SKM-1 (cell line): ENCODE data around the gene SPATA33.
"Not testable (repeated sequence)": the region's sequence is repeated elsewhere in the genome, so short reads cannot be mapped to it uniquely, and the experiment has no call there.

ENCODE experiments used
- DNase-seq: peaks from one replicate; lab custom pipeline; 2025; ENCODE audit not compliant: unreplicated experiment; lab: John Stamatoyannopoulos, UW

SPATA33 gene

DNA sequence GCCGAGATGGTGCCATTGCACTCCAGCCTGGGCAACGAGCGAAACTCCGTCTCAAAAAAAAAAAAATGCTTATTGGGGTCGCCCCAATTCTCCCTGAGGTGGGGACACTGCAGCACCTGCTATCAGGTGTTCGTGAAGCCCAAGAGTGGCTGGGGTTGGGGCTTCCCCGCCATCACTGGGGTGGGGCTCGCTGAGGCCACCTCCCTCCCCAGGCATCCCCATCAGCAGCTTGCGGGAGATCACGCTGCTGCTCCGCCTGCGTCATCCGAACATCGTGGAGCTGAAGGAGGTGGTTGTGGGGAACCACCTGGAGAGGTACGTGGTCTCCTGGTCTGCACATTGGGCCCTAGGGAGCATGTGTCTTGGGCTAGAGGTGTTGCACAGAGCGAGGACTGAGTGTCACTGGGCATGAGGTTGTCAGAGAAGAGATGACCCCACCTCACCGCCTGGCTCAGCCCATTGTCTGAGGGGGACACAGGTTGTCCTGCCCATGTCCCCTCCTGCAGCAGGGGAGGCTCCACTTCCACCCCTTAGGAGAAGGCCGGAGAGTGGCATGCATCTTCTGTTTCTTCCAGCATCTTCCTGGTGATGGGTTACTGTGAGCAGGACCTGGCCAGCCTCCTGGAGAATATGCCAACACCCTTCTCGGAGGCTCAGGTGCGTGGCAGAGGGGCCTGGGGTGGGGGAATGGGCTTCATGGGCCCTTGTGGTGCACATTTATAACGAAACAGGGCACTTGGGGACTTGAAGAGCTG lies 33.8 kb downstream of the SPATA33 start:
- no peak for DNase-seq

DNA sequence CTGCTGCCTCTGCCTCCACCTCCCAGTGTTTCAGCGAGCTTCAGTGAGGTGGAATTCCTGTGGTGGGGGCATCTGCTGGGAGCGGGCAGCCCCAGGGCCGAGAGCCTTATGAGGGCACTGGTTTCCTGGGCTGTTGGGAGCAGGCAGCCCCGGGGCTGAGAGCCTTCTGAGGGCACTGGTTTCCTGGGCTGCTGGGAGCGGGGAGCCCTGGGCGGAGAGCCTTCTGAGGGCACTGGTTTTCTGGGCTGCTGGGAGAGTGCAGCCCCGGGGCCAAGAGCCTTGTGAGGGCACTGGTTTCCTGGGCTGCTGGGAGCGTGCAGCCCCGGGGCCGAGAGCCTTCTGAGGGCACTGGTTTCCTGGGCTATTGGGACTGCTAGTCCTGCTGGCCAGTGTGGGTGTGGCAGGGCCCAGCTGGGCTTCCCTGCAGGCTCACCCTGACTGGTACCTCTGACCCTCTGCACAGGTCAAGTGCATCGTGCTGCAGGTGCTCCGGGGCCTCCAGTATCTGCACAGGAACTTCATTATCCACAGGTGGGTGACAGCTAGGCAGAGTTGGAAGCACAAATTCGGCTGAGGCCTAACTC lies 34.4 kb downstream of the SPATA33 start:
- no peak for DNase-seq

DNA sequence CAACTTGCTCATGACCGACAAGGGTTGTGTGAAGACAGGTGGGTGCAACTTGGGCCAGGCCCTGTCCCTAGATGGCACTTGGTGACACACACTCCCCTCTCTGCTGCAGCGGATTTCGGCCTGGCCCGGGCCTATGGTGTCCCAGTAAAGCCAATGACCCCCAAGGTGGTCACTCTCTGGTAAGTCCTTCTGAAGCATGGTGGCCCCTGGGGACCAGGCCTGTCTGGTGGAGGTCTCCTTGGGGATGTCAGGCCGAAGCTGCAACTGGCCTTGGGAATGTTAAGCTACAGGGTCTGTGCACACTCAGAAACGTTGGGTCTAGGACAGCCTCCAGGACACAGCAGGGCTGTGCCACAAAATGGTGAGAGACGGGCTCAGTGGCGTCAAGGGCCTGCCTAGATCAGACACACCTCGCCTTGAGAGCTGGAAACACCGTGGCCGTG lies 35.7 kb downstream of the SPATA33 start:
- no peak for DNase-seq

DNA sequence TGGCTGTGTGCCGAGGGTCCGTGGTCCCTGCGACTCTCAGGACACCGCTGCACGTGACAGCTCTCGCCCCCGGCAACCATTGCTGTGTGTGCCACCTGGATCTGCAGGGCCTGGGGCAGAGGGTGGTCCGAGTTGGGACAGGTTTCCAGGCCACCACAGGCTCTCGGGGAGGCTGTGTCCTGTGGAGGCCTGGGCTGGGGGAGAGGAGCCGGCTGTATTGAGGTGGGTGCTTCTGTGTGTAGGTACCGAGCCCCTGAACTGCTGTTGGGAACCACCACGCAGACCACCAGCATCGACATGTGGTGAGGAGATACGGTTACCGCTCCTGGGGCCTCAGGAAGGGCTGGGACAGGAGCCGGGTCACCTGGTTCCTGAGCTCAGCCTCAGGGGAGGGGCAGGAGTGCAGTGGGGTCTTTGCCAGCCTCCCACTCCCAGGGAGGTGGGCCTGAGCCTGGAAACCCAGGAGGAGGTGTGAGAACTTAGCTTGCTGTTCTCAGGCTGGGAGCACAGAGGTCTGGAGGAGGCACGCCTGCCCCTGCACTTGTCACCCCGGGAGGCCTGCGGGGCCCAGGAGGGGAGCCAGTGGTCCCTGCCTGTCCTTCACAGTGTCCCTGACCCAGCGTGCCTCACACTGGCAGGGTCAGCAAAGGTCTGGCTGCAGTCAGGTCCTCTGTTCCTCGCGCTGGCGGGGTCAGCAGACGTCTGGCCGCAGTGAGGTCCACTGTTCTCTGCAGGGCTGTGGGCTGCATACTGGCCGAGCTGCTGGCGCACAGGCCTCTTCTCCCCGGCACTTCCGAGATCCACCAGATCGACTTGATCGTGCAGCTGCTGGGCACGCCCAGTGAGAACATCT lies 36.5 kb downstream of the SPATA33 start:
- DNase-seq: no peak

DNA sequence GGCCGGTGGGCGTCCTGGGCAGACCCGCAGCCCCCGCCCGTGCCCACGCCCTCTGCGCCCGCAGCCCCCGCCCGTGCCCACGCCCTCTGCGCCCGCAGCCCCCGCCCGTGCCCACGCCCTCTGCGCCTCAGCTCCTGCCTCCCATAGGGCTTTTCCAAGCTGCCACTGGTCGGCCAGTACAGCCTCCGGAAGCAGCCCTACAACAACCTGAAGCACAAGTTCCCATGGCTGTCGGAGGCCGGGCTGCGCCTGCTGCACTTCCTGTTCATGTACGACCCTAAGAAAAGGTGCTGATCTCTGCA lies 37.1 kb downstream of the SPATA33 start:
- not testable (repeated sequence) for DNase-seq

DNA sequence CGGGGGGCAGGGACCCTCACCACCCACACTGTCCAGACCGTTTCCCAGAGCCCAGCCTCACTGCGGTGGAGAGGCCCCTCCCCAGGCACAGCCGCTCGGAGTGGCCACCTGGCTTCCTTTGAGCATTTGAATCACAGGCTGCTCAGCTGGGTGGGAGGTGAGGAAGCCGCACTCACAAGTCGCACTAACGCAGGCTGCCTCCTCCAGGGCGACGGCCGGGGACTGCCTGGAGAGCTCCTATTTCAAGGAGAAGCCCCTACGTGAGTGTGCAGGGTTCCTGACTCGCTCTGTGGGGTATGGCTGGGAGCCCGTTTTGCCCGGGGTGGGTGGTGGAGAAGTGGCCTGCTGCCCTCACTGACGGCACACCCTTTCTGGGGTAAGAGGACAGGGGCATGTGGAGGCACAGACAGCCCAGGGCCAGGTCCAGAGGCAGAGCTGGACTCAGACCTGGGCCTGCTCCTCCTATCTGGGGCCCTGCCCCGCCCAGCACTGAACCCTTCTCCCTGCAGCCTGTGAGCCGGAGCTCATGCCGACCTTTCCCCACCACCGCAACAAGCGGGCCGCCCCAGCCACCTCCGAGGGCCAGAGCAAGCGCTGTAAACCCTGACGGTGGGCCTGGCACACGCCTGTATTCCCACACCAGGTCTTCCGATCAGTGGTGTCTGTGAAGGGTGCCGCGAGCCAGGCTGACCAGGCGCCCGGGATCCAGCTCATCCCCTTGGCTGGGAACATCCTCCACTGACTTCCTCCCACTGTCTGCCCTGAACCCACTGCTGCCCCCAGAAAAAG lies 37.6 kb downstream of the SPATA33 start:
- DNase-seq: no peak

DNA sequence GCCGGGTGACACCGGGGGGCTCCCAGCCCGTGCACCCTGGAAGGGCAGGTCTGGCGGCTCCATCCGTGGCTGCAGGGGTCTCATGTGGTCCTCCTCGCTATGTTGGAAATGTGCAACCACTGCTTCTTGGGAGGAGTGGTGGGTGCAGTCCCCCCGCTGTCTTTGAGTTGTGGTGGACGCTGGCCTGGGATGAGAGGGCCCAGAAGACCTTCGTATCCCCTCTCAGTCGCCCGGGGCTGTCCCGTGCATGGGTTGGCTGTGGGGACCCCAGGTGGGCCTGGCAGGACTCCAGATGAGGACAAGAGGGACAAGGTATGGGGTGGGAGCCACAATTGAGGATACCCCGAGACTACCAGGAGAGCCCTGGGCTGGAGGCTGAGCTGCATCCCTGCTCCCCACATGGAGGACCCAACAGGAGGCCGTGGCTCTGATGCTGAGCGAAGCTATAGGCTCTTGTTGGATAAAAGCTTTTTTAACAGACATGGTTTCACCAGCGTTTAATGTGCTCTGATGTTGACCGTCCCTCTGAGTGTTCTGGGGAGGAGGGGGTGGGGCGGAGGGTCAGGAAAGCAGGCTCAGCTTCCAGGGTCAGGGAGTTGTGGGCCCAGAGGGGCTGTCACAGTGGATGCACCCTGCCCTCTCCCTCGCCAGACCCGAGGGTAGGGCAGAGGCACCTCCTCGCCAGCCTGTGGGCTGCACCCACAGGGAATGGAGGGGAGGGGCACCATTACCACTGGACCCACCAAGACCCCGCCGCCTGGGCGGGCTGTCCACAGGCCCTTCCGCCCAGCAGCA lies 38.4 kb downstream of the SPATA33 start:
- no peak for DNase-seq

DNA sequence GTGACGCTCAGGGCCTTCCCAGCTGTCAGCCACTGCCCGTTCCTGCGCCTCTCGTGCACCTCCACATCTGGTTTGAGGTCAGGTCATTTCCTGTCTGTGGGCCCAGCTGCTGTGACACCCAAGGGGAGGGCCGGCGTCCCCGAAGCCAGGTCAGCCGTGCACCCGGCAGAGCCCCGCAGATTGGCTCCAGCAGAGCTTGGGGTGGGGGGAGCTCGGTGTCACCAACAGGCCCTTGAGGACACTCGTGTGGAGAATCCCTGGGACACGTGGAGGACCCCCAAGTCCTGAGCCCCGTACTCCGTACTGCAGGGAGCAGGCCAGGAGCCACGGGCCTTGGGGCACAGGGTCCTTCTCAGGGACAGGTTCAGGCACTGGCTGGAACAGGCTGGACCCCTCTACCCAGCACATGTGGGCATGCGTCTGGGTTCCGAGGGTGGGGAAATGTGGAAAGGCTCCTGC lies 39.1 kb downstream of the SPATA33 start:
- no peak for DNase-seq

DNA sequence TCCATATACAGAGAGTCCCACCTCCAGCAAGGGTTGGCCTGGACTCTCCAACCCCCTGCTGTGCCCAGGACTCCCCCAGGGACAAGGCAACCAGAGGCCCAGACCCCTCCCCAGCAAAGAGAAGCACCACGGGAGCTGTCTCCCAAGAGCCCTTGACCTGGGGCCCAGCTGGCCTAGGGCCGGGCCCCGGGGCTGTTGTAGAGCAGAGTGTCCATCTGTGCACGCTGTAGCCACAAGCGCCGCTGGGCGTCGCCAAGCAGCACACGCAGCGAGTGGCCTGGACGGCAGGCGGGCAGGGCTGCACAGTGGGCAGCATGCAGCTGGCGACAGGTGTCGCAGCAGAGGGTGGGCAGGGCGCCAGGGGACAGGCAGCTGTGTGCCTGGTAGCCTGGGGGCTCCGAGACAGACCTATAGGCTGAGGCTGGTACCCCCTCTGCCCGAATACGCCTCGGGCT lies 39.6 kb downstream of the SPATA33 start:
- DNase-seq: no peak

DNA sequence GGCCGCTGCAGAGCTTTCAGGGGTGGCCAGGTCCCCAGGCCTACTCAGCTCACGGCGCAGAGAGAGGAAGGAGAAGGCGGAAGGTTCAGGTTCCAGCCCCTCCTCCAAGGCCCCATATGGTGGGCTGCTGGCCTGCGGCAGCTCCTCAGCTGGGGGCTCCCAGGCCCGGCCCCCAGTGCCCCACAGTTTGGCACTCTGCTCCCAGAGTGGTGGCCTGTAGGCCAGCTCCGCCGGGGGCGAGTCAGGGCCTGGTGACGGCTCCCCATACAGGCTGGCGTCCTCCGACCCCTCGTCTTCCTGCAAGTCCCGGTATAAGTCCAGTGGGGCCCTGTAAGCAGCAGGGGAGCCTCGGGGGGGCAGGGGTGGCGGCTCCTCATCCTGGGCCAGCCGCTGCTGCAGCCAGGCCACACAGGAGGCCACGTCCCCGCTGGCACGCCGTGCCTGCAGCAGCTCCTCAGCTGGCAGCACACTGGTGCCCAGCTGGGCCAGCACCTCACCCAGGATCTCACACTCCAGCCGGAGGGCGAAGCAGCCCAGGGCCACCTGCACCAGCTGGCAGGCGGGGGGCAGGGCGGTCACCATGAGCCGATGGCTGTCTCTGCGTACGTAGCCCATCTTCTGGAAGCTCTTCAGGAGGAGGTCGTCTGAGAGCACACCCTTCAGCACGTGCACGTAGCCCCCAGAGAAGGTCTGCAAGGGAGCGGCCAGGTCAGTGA lies 40.1 kb downstream of the SPATA33 start:
- no peak for DNase-seq

DNA sequence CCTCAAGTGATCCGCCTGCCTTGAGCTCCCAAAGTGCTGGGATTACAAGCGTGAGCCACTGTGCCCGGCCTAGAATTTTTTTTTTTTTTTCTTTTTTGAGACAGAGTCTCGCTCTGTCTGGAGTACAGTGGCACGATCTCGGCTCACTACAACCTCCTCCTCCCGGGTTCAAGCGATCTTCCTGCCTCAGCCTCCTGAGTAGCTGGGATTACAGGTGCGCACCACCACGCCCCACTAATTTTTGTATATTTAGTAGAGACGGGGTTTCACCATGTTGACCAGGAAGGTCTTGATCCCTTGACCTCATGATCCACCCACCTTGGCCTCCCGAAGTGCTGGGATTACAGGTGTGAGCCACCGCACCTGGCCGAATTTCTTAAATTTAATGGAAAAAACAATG lies 41.1 kb downstream of the SPATA33 start:
- DNase-seq: not testable (repeated sequence)

DNA sequence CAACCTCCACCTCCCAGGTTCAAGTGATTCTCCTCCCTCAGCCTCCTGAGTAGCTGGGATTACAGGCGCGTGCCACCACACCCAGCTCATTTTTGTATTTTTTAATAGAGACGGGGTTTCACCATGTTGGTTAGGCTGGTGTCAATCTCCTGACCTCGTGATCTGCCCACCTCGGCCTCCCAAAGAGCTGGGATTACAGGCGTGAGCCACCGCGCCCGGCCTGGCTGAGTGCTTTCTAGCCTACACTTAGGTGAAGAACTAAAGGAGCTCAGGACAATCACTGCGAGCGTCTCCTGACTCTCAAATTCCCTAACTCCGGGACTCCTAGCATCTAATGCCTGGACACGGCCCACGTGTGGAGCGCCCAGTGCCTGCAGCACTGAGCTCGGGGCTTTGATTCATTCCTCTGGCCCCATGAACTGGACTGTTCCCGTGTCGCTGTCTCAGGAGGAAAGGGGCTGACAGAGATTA lies 42.0 kb downstream of the SPATA33 start:
- not testable (repeated sequence) for DNase-seq

DNA sequence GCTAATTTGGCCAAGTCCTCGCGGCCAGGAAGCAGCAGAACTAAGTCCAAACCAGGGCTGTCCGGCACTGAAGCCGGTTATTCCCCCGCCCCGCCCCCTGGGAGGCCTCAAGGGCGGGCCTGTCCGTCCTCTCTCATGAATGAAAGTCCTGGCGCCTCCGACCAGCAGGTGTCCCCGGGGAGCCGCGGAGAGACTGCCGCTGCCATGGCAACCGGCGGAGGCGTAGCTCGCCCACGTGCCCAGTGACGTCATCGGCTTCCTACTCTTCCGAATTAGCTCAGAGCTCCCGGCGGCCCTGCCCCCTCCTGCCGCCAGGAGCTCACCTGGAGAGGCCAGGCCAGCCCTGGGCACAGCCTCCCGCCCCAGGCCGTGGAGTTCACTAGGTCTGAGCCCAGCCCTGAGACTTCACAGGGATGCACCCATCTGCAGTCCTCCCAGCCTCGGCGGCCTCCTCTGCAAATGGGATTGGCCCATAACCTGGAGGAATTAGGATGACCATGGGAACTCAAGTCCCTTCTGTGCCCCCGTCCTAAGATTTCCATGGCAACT lies 42.5 kb downstream of the SPATA33 start:
- DNase-seq: peak; percentile 99

DNA sequence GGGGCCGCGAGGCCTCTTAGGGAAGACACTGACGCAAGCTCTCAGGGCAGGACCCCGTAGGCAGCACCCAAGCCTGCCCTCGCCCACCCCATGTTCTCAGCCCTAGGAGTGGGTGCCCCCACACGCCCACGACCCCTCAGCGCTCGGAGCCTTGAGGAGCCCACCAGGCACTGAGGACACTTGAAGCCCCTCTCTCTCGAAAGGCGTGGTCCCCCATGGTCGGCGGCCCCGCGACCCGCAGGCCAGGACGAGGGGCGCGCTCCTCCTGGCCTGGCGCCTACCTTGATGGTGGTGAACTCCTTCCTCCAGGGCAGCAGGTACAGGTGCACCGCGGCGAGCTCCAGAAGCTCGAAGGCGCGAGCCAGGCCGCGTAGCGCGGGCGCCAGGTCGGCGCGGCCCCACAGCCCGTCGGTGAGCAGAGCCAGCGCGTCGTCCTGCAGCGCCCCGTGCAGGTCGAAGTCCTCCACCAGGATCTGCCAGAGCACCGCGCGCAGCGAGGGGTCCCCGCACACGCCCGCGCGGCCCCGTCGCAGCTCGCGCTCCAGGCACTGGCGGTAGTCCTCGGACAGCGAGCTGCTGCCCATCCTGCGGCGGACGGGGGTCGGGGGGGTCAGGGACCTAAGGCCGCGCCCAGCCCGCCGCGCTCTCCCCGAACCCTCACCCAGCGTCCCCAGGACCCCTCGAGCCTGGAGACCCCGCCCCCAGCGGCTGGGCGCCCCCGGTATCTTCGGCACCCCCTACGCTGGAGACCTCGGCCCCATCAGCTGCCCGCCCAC lies 43.2 kb downstream of the SPATA33 start:
- no peak for DNase-seq

DNA sequence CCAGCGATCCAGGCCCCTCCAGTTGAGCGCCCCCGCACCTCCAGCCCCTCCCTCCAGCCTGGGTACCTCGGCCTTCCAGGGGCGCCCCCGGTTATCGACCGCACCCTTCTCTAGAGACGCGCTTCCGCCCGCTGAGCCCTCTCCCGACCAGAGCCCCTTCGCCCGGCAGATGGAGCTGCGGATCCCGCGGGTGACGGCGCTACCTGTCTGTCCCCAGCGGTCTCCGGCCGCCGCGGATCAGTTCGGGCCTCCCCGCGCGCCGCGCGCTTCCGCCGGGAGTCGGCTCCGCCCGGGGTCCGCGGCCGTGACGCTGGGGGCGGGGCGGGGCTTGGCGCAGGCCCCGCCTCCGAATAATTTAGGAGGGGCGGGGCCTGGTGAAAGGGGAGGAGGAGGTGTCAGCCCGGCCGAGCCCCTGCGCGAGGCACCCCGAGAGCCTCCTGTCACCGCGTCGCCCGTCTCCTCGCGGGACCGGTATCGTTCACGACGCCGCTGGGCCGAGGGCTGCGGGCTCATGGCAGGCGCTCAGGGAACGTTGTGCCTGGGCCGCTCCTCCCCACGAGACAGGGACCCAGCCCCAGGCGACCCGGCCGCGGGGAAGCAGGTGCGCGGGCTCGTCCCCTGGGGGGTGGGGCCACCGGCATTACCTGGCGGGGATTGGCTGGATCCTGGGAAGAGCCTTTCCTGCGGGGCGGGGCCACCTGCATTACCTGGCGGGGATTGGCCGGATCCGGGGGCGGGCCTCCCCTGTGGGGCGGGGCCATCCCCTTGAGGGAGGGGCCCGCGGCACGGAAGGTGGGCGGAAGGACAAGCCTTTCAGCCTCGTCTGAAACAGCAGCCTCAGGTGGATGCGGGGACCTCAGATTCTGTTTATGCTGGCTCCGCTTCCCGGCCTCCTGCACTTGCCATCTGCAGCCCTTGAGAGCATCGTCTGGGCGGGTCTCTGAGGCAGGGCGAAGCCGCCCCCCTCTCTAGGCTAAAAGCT lies 44.1 kb downstream of the SPATA33 start, which contains the start of gene SPATA2L:
Gene SPATA2L (minus strand): TSS at position 281 of the 982 bp plus-strand sequence. CDS start 473 bp downstream, outside the sequence.
- peak; percentile 85 for DNase-seq

DNA sequence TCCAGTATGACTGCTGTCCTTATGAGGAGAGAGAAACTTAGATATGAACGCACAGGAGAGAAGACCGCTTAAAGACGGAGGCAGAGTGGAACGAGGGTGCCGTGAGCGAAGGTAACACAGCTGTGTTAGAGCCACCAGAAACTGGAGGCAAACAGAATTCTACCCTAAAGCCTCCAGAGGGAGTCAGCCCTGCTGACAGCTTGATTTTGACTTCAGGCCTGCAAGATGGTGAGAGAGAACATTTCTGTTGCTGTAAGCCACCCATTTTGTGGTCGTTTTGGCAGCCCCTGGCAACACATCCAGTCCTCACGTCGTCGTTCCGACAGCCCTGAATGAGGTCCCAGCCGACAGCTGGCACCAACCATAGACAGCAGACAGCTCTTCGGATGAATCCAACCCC lies 46.6 kb downstream of the SPATA33 start:
- DNase-seq: no peak

DNA sequence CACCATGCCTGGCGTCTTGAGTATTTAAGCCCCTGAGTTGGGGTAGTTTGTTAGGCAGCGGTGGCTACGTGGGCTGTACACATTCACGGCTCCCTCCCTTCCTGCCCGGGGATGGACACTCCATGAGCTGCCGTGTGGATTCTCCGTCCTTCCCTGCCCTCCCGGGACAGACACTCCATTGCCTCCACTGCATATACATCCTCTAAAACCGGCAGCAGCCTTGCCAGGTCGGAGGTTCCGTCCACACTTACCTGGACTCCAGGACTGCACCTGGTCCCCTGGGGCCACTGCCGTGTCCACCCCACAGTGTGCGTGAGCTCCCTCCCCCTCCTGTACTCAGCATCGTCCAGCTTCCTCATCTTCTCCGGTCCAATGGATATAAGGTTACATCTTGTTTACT lies 47.4 kb downstream of the SPATA33 start:
- DNase-seq: no peak
